ENCODE data around the gene MACROD2. TPM values are rescaled to one million over a fixed set of nuclear protein-coding genes. Genes with fewer than 3 reads are reported as not detected.

The MACROD2 gene
- total RNA-seq, 4 donors from 2014 or later: 10.0 to 24.0 (median 17.0) TPM

DNA sequence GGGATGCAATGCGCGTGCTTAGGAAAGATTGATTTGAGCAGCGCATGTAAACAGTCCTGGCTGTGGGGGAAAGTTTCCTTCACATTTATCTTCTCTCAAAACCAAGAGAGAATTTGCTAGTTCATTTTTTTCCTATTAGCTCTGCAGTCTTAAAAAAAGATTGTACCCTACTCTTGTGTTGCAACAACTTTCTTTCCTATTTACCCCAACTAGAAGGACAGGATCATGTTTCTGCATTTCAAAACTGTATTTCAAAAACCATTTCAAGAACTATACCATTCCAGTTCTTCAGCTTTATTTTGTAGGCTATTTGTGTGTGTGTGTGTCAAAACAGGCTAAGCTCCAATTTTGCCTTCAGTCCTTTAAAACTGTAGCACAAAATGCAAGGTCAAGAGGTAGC lies 2104.8 kb downstream of the MACROD2 start:
- H3K4me3 ChIP-seq (ENCODE audit: low read depth, poor library complexity, severe bottlenecking): no peak overlapping the region
- 94 to 96% methylated on average over 3 of the region's 3 CpGs for WGBS, 2 donors
- intact Hi-C loops (cut with DNase I; ENCODE audit: low total_unique reads): no loop called here
- no peak for DNase-seq (ENCODE audit: low spot score in 2 of 2)
- TF ChIP-seq, protein P1, sequence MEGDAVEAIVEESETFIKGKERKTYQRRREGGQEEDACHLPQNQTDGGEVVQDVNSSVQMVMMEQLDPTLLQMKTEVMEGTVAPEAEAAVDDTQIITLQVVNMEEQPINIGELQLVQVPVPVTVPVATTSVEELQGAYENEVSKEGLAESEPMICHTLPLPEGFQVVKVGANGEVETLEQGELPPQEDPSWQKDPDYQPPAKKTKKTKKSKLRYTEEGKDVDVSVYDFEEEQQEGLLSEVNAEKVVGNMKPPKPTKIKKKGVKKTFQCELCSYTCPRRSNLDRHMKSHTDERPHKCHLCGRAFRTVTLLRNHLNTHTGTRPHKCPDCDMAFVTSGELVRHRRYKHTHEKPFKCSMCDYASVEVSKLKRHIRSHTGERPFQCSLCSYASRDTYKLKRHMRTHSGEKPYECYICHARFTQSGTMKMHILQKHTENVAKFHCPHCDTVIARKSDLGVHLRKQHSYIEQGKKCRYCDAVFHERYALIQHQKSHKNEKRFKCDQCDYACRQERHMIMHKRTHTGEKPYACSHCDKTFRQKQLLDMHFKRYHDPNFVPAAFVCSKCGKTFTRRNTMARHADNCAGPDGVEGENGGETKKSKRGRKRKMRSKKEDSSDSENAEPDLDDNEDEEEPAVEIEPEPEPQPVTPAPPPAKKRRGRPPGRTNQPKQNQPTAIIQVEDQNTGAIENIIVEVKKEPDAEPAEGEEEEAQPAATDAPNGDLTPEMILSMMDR (IDR thresholded peaks at IDR 0.05): no peak

DNA sequence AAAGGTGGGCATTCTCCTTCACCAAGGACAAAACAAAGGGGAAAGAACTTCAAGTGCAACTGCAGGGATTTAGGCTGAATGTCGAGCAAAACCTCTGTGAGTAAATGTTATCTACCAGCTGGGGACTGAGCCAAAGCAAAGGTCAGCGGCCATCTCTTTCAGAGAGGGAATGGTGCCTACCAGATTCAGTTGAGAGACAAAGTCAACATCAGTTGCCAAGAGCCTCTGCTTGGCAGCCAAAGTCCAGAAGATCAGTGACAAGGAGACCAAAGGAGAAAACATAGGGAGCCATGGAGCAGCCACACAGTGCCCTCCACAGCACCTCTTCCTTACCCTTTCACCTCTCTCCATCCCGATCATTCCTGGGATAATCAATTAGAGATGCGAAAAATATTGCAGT lies 2105.5 kb downstream of the MACROD2 start:
- TF ChIP-seq, protein P1 (IDR thresholded peaks at IDR 0.05): no peak
- TF ChIP-seq POLR2A (IDR thresholded peaks at IDR 0.05): no peak
- intact Hi-C loops (cut with DNase I; ENCODE audit: low total_unique reads): no loop called here
- H3K4me3 ChIP-seq (ENCODE audit: low read depth, poor library complexity, severe bottlenecking): no peak overlapping the region
- DNase-seq (ENCODE audit: low spot score in 2 of 2): no peak
- WGBS, 2 donors: 91 to 93% methylated on average over 4 of the region's 4 CpGs

Other genes with a start within 250 kb of the MACROD2 start
- gene ESF1, start 210.6 kb upstream of the MACROD2 start, total RNA-seq: 10 to 100 TPM in 3 of 4 donors, 1 to 10 TPM in 1; 9.5 to 11.1 (median 10.8) TPM
- gene NDUFAF5, start 210.5 kb upstream of the MACROD2 start, total RNA-seq: 10 to 100 TPM; 10.4 to 17.5 (median 12.9) TPM
- gene SEL1L2, start 4.9 kb upstream of the MACROD2 start, total RNA-seq: not detected